GM12878 (cell line): ENCODE data around the gene RMP24.

Source experiments
- ATAC-seq: fragments of 200-7000 bp; cut with Tn5 transposase; 3 replicates; pipeline ENCODE4 v1.9.1; 2020; ENCODE audit warnings: mild to moderate bottlenecking, moderate library complexity
- BruUV-seq: library from RNA; stranded (reverse); fragments of 400-500 nt; replicated peaks from 2 replicates; lab custom pipeline; 2021; lab: Mats Ljungman, UMichigan
- CTCF ChIA-PET: fragments of 300-600 bp; sonication (Branson Sonifier 250); formaldehyde crosslinking; extraction: SDS; loops from one replicate; lab custom pipeline; 2021; ENCODE audit warnings: inconsistent platforms; lab: Yijun Ruan, JAX
- POLR2A ChIA-PET: fragments of 350-600 bp; formaldehyde crosslinking; extraction: SDS; loops from one replicate; lab custom pipeline; 2021; ENCODE audit warnings: inconsistent platforms; lab: Charles Lee
- RAD21 ChIA-PET: fragments of 300-600 bp; sonication (Branson Sonifier 250); formaldehyde crosslinking; loops from one replicate; lab custom pipeline; 2023; ENCODE audit warnings: antibody characterized with exemption; ENCODE audit not compliant: unreplicated experiment; lab: Charles Lee
- SMC1A ChIA-PET: fragments of 300-600 bp; sonication (Branson Sonifier 250); formaldehyde crosslinking; loops from one replicate; lab custom pipeline; 2023; ENCODE audit not compliant: unreplicated experiment, uncharacterized antibody; lab: Charles Lee
- DNase-seq: peaks from one replicate; pipeline ENCODE4 v3.0.0-alpha.2; 2011; ENCODE audit warnings: low read depth, low spot score
- FAIRE-seq: peaks from 3 replicates; lab custom pipeline; 2011; peaks lifted over from hg19 to GRCh38; lab: Jason Lieb, UNC
- H2AFZ ChIP-seq: 2 replicates; pipeline ENCODE4 v1.6.0; 2011; ENCODE audit warnings: low read depth, low read length, control low read depth; ENCODE audit not compliant: control insufficient read depth
- H3K27ac ChIP-seq: 2 replicates; pipeline ENCODE4 v1.5.1; 2011; ENCODE audit warnings: control low read depth; ENCODE audit not compliant: control insufficient read depth, insufficient read depth
- H3K27me3 ChIP-seq, 2 experiments: replicated peaks in 1 of 2; 2 replicates each; pipeline versions ENCODE4 v1.6.0 to v1.6.1; 2011; ENCODE audit warnings: low read length in 1 of 2; ENCODE audit not compliant: control insufficient read depth in 2 of 2, insufficient read depth in 2 of 2
- H3K36me3 ChIP-seq, 2 experiments: 2 replicates each; pipeline ENCODE4 v1.5.1; 2011; ENCODE audit warnings: low read length in 1 of 2; ENCODE audit not compliant: control insufficient read depth in 2 of 2, insufficient read depth in 2 of 2
- H3K4me1 ChIP-seq: 2 replicates; pipeline ENCODE4 v1.6.1; 2011; ENCODE audit warnings: mild to moderate bottlenecking, low read length, moderate library complexity, mixed read lengths; ENCODE audit not compliant: control insufficient read depth, insufficient read depth
- H3K4me2 ChIP-seq: 2 replicates; pipeline ENCODE4 v1.6.0; 2011; ENCODE audit warnings: control low read depth; ENCODE audit not compliant: control insufficient read depth, insufficient read depth
- H3K4me3 ChIP-seq: fragments of 200-600 bp; sonication (generic); 2 replicates; pipeline ENCODE4 v1.5.1; 2016
- H3K79me2 ChIP-seq: 2 replicates; pipeline ENCODE4 v1.6.0; 2011; ENCODE audit warnings: low read length; ENCODE audit not compliant: control insufficient read depth, insufficient read depth
- H3K9ac ChIP-seq: 2 replicates; pipeline ENCODE4 v1.8.0; 2011; ENCODE audit warnings: low read length, control low read depth, mixed read lengths; ENCODE audit not compliant: control insufficient read depth, insufficient read depth
- H3K9me3 ChIP-seq: replicated peaks from 3 replicates; pipeline ENCODE4 v1.5.1; 2011; ENCODE audit warnings: mild to moderate bottlenecking, low read length; ENCODE audit not compliant: control insufficient read depth, insufficient read depth
- H4K20me1 ChIP-seq: 2 replicates; pipeline ENCODE4 v1.6.0; 2011; ENCODE audit not compliant: control insufficient read depth, insufficient read depth
- BCL3 ChIP-seq: IDR thresholded peaks from 2 replicates; pipeline ENCODE4 v1.6.1; 2011; ENCODE audit warnings: borderline replicate concordance, low read depth, mild to moderate bottlenecking, moderate library complexity, low read length; ENCODE audit not compliant: insufficient read depth, poor library complexity, severe bottlenecking
- BMI1 ChIP-seq: fragments of 450-650 bp; IDR thresholded peaks from 2 replicates; pipeline ENCODE4 v1.6.1; 2016; ENCODE audit warnings: mild to moderate bottlenecking, moderate library complexity, borderline replicate concordance
- CHD4 ChIP-seq: fragments of 200-600 bp; sonication (generic); IDR thresholded peaks from 2 replicates; pipeline ENCODE4 v1.6.1; 2016; ENCODE audit warnings: mild to moderate bottlenecking
- NFXL1 ChIP-seq: fragments of 450-650 bp; IDR thresholded peaks from 2 replicates; pipeline ENCODE4 v1.6.1; 2017; ENCODE audit warnings: antibody characterized with exemption, mild to moderate bottlenecking, borderline replicate concordance
- NRF1 ChIP-seq: conservative IDR thresholded peaks from 2 replicates; pipeline ENCODE4 v1.6.1; 2011; ENCODE audit warnings: mild to moderate bottlenecking, low read depth, low read length, improper control_type of control experiment
- POLR2AphosphoS2 ChIP-seq: IDR thresholded peaks from 2 replicates; pipeline ENCODE4 v1.6.1; 2011; ENCODE audit warnings: low read depth, mild to moderate bottlenecking, low read length, improper control_type of control experiment, moderate library complexity
- RAD51 ChIP-seq: fragments of 450-650 bp; IDR thresholded peaks from 2 replicates; pipeline ENCODE4 v1.6.1; 2016; ENCODE audit warnings: moderate library complexity, mild to moderate bottlenecking, inconsistent platforms
- TCF7 ChIP-seq: IDR thresholded peaks from 2 replicates; pipeline ENCODE4 v1.6.1; 2014; ENCODE audit warnings: antibody characterized with exemption, borderline replicate concordance
- WGBS: methylation state at CpG from one replicate; pipeline ENCODE4 v1.1.6; 2016; ENCODE audit warnings: low lambda C conversion rate; ENCODE audit not compliant: insufficient replicate concordance, insufficient coverage; ENCODE audit errors: missing lambda C conversion rate; 5-methylcytosine and 5-hydroxymethylcytosine counted together
- in situ Hi-C: fragments of 300-500 bp; cut with MboI; formaldehyde crosslinking; loops from 9 replicates; pipeline ENCODE4 v1.14.3; 2018; ENCODE audit warnings: mixed read lengths
- intact Hi-C: fragments of 100-400 bp; cut with micrococcal nuclease; formaldehyde crosslinking; loops from one replicate; pipeline ENCODE4 v1.14.2; 2022; ENCODE audit not compliant: unreplicated experiment
- TF ChIP-seq, protein P1 (sequence below): fragments of 450-650 bp; conservative IDR thresholded peaks from 2 replicates; pipeline ENCODE4 v1.6.1; 2017; ENCODE audit warnings: mild to moderate bottlenecking, moderate library complexity
- TF ChIP-seq, protein P2 (sequence below): fragments of 150-350 bp; IDR thresholded peaks from 2 replicates; pipeline ENCODE4 v1.6.1; 2014; ENCODE audit warnings: mild to moderate bottlenecking, low read depth, low read length

RMP24 gene

DNA sequence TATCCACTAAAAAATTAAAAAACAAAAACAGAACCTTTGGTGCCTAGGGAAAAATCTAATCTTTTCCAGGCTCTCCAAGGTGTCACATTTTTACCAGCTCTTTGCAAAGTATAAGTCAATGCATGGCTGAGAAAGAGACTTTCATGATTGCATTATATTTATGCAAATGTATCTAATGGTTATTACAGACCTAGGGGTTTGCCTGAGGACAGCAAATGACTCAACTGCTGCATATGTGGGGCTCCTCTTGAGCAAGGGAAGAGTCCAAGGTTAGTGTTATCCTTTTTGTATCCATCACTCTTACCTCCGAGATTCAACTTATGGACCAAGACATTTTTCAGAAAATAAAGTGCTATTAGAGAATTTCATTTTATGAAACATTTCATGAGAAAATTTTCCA lies 33.9 kb upstream of the RMP24 start:
- intact Hi-C loops (no loop called here), in situ Hi-C loops (no loop called here)
- Histone ChIP-seq H3K4me2 (no peak overlapping the region), H3K9me3 (no peaks in the 10 kb centered on the region), H3K4me3 (no peak overlapping the region), H3K36me3 (no peaks in the 10 kb centered on the region), H3K4me1 (no peaks in the 10 kb centered on the region), H4K20me1 (no peaks in the 10 kb centered on the region), H3K79me2 (no peaks in the 10 kb centered on the region), H3K27me3 (peaks cover 0 to 1% of the 10 kb centered on the region in 2 experiments; a peak in 2 of 4 replicates), H3K9ac (no peak overlapping the region), H3K27ac (no peak overlapping the region), H2AFZ (no peak overlapping the region)
- ChIA-PET CTCF (interaction anchor here (0.9 to 1.4 kb wide), 8 partner anchors 11 to 552 kb away, joined by 3 to 17 read pairs (median 4); no protein-coding TSS in a partner anchor), RAD21 (interaction anchor here (0.6 to 1.4 kb wide), 4 partner anchors 9 to 182 kb away, joined by 3 to 7 read pairs (median 3); no protein-coding TSS in a partner anchor), SMC1A (interaction anchor here (1.1 to 1.7 kb wide), 5 partner anchors 11 to 277 kb away, joined by 3 to 6 read pairs (median 3); no protein-coding TSS in a partner anchor), POLR2A (no interaction called here)
- 0% methylated on average over 1 of the region's 1 CpG for WGBS
- FAIRE-seq (no peak), DNase-seq (no peak), ATAC-seq (peak; percentile 69)
- TF ChIP-seq TCF7 (no peak), NRF1 (no peak), CHD4 (no peak), BCL3 (no peak), POLR2AphosphoS2 (no peak), NFXL1 (no peak), BMI1 (no peak), RAD51 (no peak)
- TF ChIP-seq, protein P1, sequence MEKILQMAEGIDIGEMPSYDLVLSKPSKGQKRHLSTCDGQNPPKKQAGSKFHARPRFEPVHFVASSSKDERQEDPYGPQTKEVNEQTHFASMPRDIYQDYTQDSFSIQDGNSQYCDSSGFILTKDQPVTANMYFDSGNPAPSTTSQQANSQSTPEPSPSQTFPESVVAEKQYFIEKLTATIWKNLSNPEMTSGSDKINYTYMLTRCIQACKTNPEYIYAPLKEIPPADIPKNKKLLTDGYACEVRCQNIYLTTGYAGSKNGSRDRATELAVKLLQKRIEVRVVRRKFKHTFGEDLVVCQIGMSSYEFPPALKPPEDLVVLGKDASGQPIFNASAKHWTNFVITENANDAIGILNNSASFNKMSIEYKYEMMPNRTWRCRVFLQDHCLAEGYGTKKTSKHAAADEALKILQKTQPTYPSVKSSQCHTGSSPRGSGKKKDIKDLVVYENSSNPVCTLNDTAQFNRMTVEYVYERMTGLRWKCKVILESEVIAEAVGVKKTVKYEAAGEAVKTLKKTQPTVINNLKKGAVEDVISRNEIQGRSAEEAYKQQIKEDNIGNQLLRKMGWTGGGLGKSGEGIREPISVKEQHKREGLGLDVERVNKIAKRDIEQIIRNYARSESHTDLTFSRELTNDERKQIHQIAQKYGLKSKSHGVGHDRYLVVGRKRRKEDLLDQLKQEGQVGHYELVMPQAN: no peak
- TF ChIP-seq, protein P2, sequence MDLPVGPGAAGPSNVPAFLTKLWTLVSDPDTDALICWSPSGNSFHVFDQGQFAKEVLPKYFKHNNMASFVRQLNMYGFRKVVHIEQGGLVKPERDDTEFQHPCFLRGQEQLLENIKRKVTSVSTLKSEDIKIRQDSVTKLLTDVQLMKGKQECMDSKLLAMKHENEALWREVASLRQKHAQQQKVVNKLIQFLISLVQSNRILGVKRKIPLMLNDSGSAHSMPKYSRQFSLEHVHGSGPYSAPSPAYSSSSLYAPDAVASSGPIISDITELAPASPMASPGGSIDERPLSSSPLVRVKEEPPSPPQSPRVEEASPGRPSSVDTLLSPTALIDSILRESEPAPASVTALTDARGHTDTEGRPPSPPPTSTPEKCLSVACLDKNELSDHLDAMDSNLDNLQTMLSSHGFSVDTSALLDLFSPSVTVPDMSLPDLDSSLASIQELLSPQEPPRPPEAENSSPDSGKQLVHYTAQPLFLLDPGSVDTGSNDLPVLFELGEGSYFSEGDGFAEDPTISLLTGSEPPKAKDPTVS: no peak
- BruUV-seq: no TSS peak
